Mesenchymal stem cell (in vitro differentiated cells and primary cell): ENCODE measurements around the gene COL23A1.
A peak's percentile ranks its signal among the peaks of the same experiment; 100 is the strongest.

ENCODE experiments used
- DNase-seq: peaks from one replicate; pipeline ENCODE4 v3.0.0-alpha.2; 2013
- H2AFZ ChIP-seq: one replicate; pipeline ENCODE4 v1.6.1; 2013; ENCODE audit warnings: low read depth, mild to moderate bottlenecking, control low read depth, inconsistent platforms, low read length, moderate library complexity
- H2AK5ac ChIP-seq: 2 replicates; pipeline ENCODE4 v1.6.1; 2013; ENCODE audit warnings: low read length, moderate library complexity, mild to moderate bottlenecking, inconsistent platforms; ENCODE audit not compliant: severe bottlenecking
- H2BK120ac ChIP-seq: one replicate; pipeline ENCODE4 v1.6.1; 2013; ENCODE audit warnings: low read depth, mild to moderate bottlenecking, inconsistent platforms, low read length, moderate library complexity
- H2BK12ac ChIP-seq, 2 experiments: one replicate each; pipeline ENCODE4 v1.6.1; 2013; ENCODE audit warnings: inconsistent platforms in 2 of 2, low read length in 2 of 2, mild to moderate bottlenecking in 2 of 2, moderate library complexity in 2 of 2, control low read depth in 1 of 2
- H2BK15ac ChIP-seq: one replicate; pipeline ENCODE4 v1.6.1; 2013; ENCODE audit warnings: mild to moderate bottlenecking, low read depth, inconsistent platforms; ENCODE audit not compliant: poor library complexity, severe bottlenecking
- H2BK5ac ChIP-seq: 2 replicates; pipeline ENCODE4 v1.6.1; 2013; ENCODE audit warnings: low read depth, mild to moderate bottlenecking, low read length, control low read depth, inconsistent platforms; ENCODE audit not compliant: poor library complexity, severe bottlenecking
- H3K14ac ChIP-seq, 2 experiments: one replicate each; pipeline ENCODE4 v1.6.1; 2013; ENCODE audit warnings: inconsistent platforms in 2 of 2, low read length in 2 of 2, control low read depth in 1 of 2, mild to moderate bottlenecking in 1 of 2, moderate library complexity in 1 of 2
- H3K18ac ChIP-seq, 2 experiments: one replicate each; pipeline ENCODE4 v1.6.1; 2013; ENCODE audit warnings: inconsistent platforms in 2 of 2, low read length in 2 of 2, control low read depth in 1 of 2, low read depth in 1 of 2, mild to moderate bottlenecking in 1 of 2
- H3K23ac ChIP-seq, 2 experiments: one replicate each; pipeline ENCODE4 v1.6.1; 2013; ENCODE audit warnings: inconsistent platforms in 2 of 2, low read length in 2 of 2, mild to moderate bottlenecking in 2 of 2, moderate library complexity in 2 of 2, control low read depth in 1 of 2
- H3K27ac ChIP-seq: 2 replicates; pipeline ENCODE4 v1.5.1; 2013; ENCODE audit warnings: mild to moderate bottlenecking, moderate library complexity, low read length, control low read depth, inconsistent platforms; ENCODE audit not compliant: poor library complexity, severe bottlenecking
- H3K27me3 ChIP-seq, 2 experiments: 2 replicates each; pipeline versions ENCODE4 v1.6.1 to v1.7.0; 2013; ENCODE audit warnings: low read length in 2 of 2, mild to moderate bottlenecking in 2 of 2, moderate library complexity in 2 of 2, control low read depth in 1 of 2, inconsistent platforms in 1 of 2; ENCODE audit not compliant: control insufficient read depth in 1 of 2, insufficient read depth in 1 of 2
- H3K36me3 ChIP-seq, 2 experiments: 2 replicates each; pipeline versions ENCODE4 v1.6.1 to v1.7.0; 2013; ENCODE audit warnings: low read length in 2 of 2, control low read depth in 1 of 2, inconsistent platforms in 1 of 2, low read depth in 1 of 2, mild to moderate bottlenecking in 1 of 2; ENCODE audit not compliant: insufficient read depth in 2 of 2, control insufficient read depth in 1 of 2
- H3K4ac ChIP-seq, 2 experiments: one replicate each; pipeline ENCODE4 v1.6.1; 2013; ENCODE audit warnings: inconsistent platforms in 2 of 2, low read length in 2 of 2, mild to moderate bottlenecking in 2 of 2, moderate library complexity in 2 of 2, control low read depth in 1 of 2, low read depth in 1 of 2
- H3K4me1 ChIP-seq: 2 replicates; pipeline ENCODE4 v1.6.1; 2013; ENCODE audit warnings: low read depth, low read length, control low read depth; ENCODE audit not compliant: control insufficient read depth, insufficient read depth
- H3K4me2 ChIP-seq: 2 replicates; pipeline ENCODE4 v1.6.1; 2013; ENCODE audit warnings: low read length, mild to moderate bottlenecking, inconsistent platforms; ENCODE audit not compliant: poor library complexity, severe bottlenecking
- H3K4me3 ChIP-seq, 2 experiments: 2 replicates each; pipeline versions ENCODE4 v1.5.1 to v1.7.0; 2013; ENCODE audit warnings: low read length in 2 of 2, mild to moderate bottlenecking in 2 of 2, control low read depth in 1 of 2, low read depth in 1 of 2; ENCODE audit not compliant: insufficient read depth in 1 of 2
- H3K79me1 ChIP-seq: replicated peaks from 2 replicates; pipeline ENCODE4 v1.6.1; 2013; ENCODE audit warnings: mild to moderate bottlenecking, control low read depth, low read length, inconsistent platforms; ENCODE audit not compliant: poor library complexity, severe bottlenecking
- H3K9ac ChIP-seq: 2 replicates; pipeline ENCODE4 v1.7.0; 2013; ENCODE audit warnings: mild to moderate bottlenecking, low read length, moderate library complexity
- H3K9me3 ChIP-seq: 2 replicates; pipeline ENCODE4 v1.7.0; 2013; ENCODE audit warnings: mild to moderate bottlenecking, low read length; ENCODE audit not compliant: control insufficient read depth
- H4K8ac ChIP-seq: one replicate; pipeline ENCODE4 v1.6.1; 2013; ENCODE audit warnings: inconsistent platforms, mild to moderate bottlenecking, low read length, moderate library complexity
- H4K91ac ChIP-seq: one replicate; pipeline ENCODE4 v1.6.1; 2013; ENCODE audit warnings: mild to moderate bottlenecking, low read length, inconsistent platforms
- WGBS: methylation state at CpG from one replicate; pipeline ENCODE4 v1.1.7; 2013; ENCODE audit warnings: mixed read lengths; 5-methylcytosine and 5-hydroxymethylcytosine counted together

COL23A1 gene

DNA sequence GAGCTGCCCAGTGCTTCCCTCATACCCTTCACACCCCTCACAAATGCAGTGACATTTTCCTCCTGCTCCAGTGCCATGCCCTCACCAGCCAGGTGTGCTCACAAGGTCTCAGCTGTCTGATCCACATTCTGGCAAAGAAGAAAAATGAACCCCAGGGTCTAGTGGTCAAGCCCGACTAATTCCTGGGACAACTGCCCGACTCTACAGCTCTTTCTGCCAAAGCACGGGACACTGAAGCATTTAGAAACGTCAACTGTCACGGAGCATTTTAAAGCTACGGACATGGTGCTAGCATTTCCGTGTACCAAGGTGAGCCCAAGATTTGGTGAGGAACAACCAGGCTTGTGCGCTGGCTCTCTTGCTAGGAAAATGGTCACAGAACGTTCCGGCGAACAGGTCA, 300.8 kb downstream of the COL23A1 start:
- Histone ChIP-seq H4K91ac (no peak overlapping the region), H3K4me2 (no peak overlapping the region), H3K4me3 (no peak overlapping the region), H3K4me1 (no peaks in the 10 kb centered on the region), H4K8ac (no peak overlapping the region), H3K9me3 (no peaks in the 10 kb centered on the region), H3K9ac (no peak overlapping the region), H2BK120ac (no peak overlapping the region), H2BK5ac (no peak overlapping the region), H3K18ac (no peak overlapping the region), H3K4ac (no peak overlapping the region), H2BK12ac (no peak overlapping the region), H3K27me3 (peaks cover 0 to 66% of the 10 kb centered on the region in 2 experiments), H3K36me3 (no peaks in the 10 kb centered on the region), H2AK5ac (no peak overlapping the region), H3K27ac (no peak overlapping the region), H2BK15ac (no peak overlapping the region), H3K79me1 (no peaks in the 10 kb centered on the region), H2AFZ (no peak overlapping the region), H3K23ac (no peak overlapping the region), H3K14ac (no peak overlapping the region)
- WGBS = 82% methylated on average over 11 of the region's 11 CpGs
- DNase-seq = no peak

DNA sequence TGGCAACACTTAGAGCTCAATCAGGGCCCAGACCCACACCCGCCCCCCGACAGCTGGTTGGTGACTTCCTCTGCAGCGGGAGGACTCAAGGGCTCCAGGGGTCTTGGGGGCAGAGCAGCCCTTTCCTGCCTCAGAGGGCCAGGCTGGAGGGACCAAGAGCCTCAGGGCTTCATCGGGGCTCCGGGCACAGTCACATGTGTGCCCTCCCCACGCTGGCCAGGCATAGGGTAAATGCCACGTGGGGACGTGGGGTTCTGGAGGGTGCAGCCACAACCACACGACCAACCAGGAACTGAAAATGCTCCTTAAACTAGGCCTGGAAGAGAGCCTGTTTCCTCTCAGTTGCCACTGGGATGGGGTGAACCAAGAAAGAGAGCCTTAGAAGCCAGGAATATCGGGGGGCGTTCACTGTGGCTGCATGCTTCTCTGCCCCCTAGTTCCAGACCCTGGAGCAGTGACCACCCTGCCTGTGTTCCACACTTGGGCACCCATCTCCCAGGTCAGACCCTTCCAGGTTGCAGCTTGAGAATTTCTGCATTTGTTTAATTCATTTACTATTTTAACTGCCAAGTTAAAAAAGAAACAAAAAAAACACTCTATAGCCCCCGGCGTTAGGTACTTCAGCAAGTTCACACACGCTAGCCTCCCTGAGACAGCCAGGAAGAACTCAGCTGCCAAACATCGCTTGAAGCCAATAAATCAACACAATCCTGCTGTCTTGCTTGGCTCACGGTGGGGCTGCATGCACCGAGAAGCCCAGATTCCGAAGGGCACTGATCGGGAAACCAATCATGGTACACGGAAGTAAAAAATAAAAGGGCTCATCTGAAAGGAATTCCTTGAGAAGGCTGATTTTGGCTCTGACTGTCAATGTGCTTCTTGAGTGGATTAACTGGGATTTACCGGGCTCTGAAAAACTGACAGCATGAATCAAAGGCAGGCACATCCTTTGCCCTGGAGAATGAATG, 301.5 kb downstream of the COL23A1 start:
- H3K27ac ChIP-seq = no peak overlapping the region
- H3K4ac ChIP-seq = no peak overlapping the region
- no peak overlapping the region for H4K91ac ChIP-seq
- H3K27me3 ChIP-seq = peaks cover 0 to 66% of the 10 kb centered on the region in 2 experiments
- H3K9ac ChIP-seq = no peak overlapping the region
- no peak overlapping the region for H2BK120ac ChIP-seq
- no peaks in the 10 kb centered on the region for H3K36me3 ChIP-seq
- 66% methylated on average over 21 of the region's 21 CpGs for whole genome bisulfite sequencing
- H3K4me1 ChIP-seq = no peaks in the 10 kb centered on the region
- H3K79me1 ChIP-seq = no peaks in the 10 kb centered on the region
- no peak overlapping the region for H2AK5ac ChIP-seq
- no peak overlapping the region for H2BK5ac ChIP-seq
- no peak overlapping the region for H2AFZ ChIP-seq
- H4K8ac ChIP-seq = no peak overlapping the region
- no peak overlapping the region for H2BK12ac ChIP-seq
- H3K4me3 ChIP-seq = peak overlapping the region in 1 of 2 experiments; percentile 24
- no peak overlapping the region for H3K18ac ChIP-seq
- H2BK15ac ChIP-seq = no peak overlapping the region
- H3K9me3 ChIP-seq = peaks cover 6% of the 10 kb centered on the region
- no peak overlapping the region for H3K14ac ChIP-seq
- no peak for DNase-seq
- no peak overlapping the region for H3K4me2 ChIP-seq
- no peak overlapping the region for H3K23ac ChIP-seq

DNA sequence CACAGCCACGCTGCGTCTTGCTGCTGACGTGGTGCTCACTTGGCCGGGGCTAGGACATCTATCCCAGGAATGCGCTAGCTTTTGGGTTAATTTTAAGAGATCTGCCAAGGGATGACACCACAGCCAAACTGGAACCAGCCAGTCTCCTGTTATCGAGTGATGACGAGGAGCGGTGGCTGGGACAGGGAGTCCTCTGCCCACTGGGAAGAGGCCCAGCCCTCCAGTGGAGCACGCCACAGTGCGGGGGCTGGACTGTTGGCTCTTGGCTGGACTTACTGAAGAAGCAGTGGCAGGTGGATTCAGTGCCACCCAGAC, 302.4 kb downstream of the COL23A1 start:
- Histone ChIP-seq H2AFZ (no peak overlapping the region), H3K4me3 (no peak overlapping the region), H4K91ac (no peak overlapping the region), H3K4ac (no peak overlapping the region), H3K27ac (no peak overlapping the region), H3K36me3 (no peaks in the 10 kb centered on the region), H2BK5ac (no peak overlapping the region), H2AK5ac (no peak overlapping the region), H3K4me2 (no peak overlapping the region), H2BK120ac (no peak overlapping the region), H3K9ac (no peak overlapping the region), H2BK15ac (no peak overlapping the region), H3K4me1 (no peaks in the 10 kb centered on the region), H2BK12ac (no peak overlapping the region), H3K79me1 (no peaks in the 10 kb centered on the region), H3K23ac (no peak overlapping the region), H4K8ac (no peak overlapping the region), H3K14ac (no peak overlapping the region), H3K18ac (no peak overlapping the region), H3K9me3 (peaks cover 8% of the 10 kb centered on the region), H3K27me3 (peaks cover 0 to 59% of the 10 kb centered on the region in 2 experiments)
- DNase-seq = no peak
- whole genome bisulfite sequencing = 89% methylated on average over 10 of the region's 10 CpGs

DNA sequence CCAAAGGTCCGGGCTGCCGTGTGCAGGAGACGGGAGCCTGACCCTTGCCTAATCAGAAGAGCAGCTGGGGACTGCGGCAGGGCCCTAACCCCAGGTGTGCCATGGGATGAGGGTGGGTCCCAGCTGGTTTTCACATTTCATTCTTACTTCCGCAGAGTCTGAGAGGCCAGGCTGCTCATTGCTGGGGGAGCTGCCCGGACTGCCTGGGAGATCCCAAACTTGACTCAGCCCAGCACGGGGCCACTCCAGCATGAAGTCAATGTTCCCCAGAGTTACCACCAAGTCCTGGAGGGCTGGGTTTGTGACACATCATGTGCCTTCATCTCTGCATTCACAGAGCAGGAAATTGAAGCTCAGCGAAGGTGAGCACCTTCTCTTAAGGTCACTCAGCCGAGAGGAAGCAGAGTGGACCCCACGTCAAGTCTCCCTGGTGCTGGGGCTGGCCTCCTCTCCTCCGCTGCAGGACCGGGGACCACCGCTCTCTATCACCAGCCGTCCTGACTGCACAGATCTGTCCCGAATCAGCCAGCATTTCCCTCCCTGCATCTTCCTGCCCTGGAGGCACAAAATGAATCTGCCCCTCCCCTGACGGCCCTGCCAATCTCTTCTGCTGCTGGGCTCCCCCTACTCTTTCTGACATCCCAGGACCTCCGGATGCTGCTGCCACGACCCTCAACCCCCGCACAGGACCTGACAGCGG, 303.0 kb downstream of the COL23A1 start:
- WGBS = 80% methylated on average over 20 of the region's 20 CpGs
- H3K4ac ChIP-seq = no peak overlapping the region
- no peak overlapping the region for H2AK5ac ChIP-seq
- H3K4me3 ChIP-seq = no peak overlapping the region
- H2BK12ac ChIP-seq = no peak overlapping the region
- no peak overlapping the region for H4K8ac ChIP-seq
- no peak overlapping the region for H2BK120ac ChIP-seq
- H3K18ac ChIP-seq = no peak overlapping the region
- no peak for DNase-seq
- no peak overlapping the region for H3K14ac ChIP-seq
- no peak overlapping the region for H2BK5ac ChIP-seq
- no peak overlapping the region for H3K23ac ChIP-seq
- no peak overlapping the region for H3K9ac ChIP-seq
- H3K4me2 ChIP-seq = no peak overlapping the region
- H2AFZ ChIP-seq = no peak overlapping the region
- H3K4me1 ChIP-seq = no peaks in the 10 kb centered on the region
- no peak overlapping the region for H3K27ac ChIP-seq
- H3K36me3 ChIP-seq = no peaks in the 10 kb centered on the region
- H3K9me3 ChIP-seq = peaks cover 8% of the 10 kb centered on the region
- peaks cover 0 to 54% of the 10 kb centered on the region in 2 experiments for H3K27me3 ChIP-seq
- no peaks in the 10 kb centered on the region for H3K79me1 ChIP-seq
- no peak overlapping the region for H4K91ac ChIP-seq
- no peak overlapping the region for H2BK15ac ChIP-seq
